ENCODE measurements around the gene TOP3B. TPM values are rescaled to one million over a fixed set of nuclear protein-coding genes. Genes with fewer than 3 reads are reported as not detected.

TOP3B gene
- total RNA-seq, 4 donors from 2014 or later: 12.3 to 27.5 (median 20.4) TPM

DNA sequence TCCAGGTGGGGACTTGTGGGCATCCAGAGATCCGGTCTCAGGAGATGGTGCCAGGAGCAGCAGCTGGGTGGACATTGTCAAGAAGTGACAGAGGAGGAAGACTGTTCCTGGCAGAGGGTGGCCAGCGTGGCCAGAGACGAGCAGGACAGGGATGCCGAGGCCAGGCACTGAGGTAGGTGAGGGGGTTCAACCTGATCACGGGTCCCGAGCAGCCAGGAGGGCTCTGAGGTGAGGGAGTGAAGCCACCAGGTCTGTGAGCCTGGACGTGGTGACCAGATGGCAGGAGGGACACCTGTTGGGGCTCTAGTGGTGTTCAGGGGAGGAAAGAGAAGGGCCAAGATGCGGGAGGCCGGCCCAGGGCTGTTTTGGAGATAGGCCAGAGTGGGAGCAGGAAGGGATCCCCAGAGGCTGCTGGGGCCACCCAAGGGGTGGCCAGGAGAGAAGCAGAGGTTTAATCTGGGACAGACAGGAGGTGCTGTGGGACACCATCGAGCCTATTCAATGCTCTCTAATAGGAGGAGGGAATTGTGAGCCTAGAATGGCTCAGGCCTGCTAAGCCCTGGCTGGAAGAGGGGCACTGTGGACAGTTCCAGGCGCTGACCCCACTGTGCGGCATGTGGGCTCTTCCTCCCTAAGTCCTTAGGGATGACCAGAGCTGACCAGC lies 36.2 kb downstream of the TOP3B start:
- peaks cover 82 to 97% (median 92%) of the 10 kb centered on the region in 4 donors for H3K4me1 ChIP-seq
- no peak for TF ChIP-seq POLR2AphosphoS5 (IDR thresholded peaks at IDR 0.05)
- TF ChIP-seq, protein P1, sequence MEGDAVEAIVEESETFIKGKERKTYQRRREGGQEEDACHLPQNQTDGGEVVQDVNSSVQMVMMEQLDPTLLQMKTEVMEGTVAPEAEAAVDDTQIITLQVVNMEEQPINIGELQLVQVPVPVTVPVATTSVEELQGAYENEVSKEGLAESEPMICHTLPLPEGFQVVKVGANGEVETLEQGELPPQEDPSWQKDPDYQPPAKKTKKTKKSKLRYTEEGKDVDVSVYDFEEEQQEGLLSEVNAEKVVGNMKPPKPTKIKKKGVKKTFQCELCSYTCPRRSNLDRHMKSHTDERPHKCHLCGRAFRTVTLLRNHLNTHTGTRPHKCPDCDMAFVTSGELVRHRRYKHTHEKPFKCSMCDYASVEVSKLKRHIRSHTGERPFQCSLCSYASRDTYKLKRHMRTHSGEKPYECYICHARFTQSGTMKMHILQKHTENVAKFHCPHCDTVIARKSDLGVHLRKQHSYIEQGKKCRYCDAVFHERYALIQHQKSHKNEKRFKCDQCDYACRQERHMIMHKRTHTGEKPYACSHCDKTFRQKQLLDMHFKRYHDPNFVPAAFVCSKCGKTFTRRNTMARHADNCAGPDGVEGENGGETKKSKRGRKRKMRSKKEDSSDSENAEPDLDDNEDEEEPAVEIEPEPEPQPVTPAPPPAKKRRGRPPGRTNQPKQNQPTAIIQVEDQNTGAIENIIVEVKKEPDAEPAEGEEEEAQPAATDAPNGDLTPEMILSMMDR (IDR thresholded peaks at IDR 0.05): no peak
- TF ChIP-seq EP300 (IDR thresholded peaks at IDR 0.05): no peak
- no peak for TF ChIP-seq POLR2A (IDR thresholded peaks at IDR 0.05; ENCODE audit: low read depth)

DNA sequence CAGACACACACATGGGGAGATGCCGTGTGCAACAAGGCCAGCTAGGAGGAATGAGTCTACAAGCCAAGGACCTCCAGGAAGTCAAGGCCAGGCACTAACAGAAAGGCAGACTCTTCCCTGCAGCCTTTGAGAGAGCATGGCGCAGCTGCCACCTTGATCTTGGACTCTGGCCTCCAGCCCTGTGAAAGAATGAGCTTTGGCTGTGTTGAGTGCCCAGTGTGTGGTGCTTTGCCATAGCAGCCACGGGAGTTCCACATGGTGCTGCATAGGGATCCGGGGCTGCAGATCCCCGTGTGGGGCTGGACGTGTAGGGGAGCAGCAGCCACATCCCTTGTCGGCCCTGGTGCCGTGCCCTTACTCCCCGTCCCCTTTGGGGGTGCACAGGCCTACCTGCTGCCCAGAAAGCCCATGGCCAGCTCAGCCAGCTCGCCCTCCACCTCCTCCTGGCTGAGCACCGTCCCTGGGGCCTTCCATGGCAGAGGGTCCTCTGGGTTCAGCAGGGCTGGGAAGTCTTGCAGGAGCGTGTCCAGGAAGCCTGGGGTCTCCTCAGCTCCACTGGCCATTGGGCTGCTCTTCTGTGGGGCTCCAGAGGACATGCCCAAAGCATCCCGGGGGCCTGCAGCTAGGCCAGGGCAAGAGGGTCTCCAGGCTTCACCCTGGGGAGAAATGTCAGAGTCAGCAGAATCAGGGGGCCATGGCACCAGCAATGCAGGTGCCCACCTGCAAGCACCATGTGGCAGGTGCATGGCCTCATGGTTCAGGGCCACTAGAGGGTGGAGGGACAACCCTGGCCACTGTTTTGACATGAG lies 36.9 kb downstream of the TOP3B start:
- 94% methylated on average over 11 of the region's 13 CpGs for WGBS
- Histone ChIP-seq H3K4me1 (peaks cover 84 to 98% (median 92%) of the 10 kb centered on the region in 4 donors), H3K36me3 (peaks cover 13 to 37% (median 31%) of the 10 kb centered on the region in 4 donors), H3K27me3 (no peaks in the 10 kb centered on the region), H3K4me3 (no peak overlapping the region), H3K9me3 (no peaks in the 10 kb centered on the region), H3K27ac (replicated peaks in 1 of 4) (peak overlapping the region; percentile 69 to 98 (median 85))
- intact Hi-C loops (cut with DNase I): no loop called here
- no peak for TF ChIP-seq POLR2AphosphoS5 (IDR thresholded peaks at IDR 0.05)
- TF ChIP-seq, protein P1 (IDR thresholded peaks at IDR 0.05): no peak
- no peak for TF ChIP-seq EP300 (IDR thresholded peaks at IDR 0.05)
- no peak for TF ChIP-seq POLR2A (IDR thresholded peaks at IDR 0.05; ENCODE audit: low read depth)
- DNase-seq (ENCODE audit: extremely low spot score): no peak

More for the DNA sequence above, 36.2 kb downstream of the TOP3B start:
- DNase-seq (ENCODE audit: extremely low spot score): no peak
- H3K9me3 ChIP-seq: no peaks in the 10 kb centered on the region
- H3K27me3 ChIP-seq: no peaks in the 10 kb centered on the region
- no peak overlapping the region for H3K4me3 ChIP-seq
- H3K36me3 ChIP-seq: peaks cover 13 to 34% (median 25%) of the 10 kb centered on the region in 4 donors
- WGBS: 81% methylated on average over 10 of the region's 12 CpGs
- H3K27ac ChIP-seq (replicated peaks in 1 of 4): peak overlapping the region; percentile 69 to 98 (median 74)
- intact Hi-C loops (cut with DNase I): no loop called here

DNA sequence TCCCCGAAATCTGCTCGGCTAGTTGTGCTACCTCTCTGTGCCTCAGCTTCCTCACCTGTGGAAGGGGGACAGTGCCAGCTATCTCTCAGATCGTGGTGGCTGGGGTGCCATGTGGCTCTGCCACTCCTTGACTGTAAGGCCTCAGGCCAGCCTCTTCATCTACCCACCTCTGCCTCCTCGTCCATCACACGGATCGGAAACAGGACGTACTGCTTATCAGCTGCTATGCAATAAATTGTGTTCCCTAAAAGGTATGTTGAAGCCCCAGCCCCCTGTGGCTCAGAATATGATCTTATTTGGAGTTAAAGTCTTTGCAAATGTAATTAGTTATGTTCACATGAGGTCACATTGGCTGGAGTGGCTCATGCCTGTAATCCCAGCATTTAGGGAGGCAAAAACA lies 37.7 kb downstream of the TOP3B start:
- intact Hi-C loops (cut with DNase I): no loop called here
- Histone ChIP-seq H3K27me3 (no peaks in the 10 kb centered on the region), H3K27ac (replicated peaks in 1 of 4) (peak overlapping the region; percentile 92 to 98 (median 94)), H3K9me3 (no peaks in the 10 kb centered on the region), H3K4me1 (peaks cover 90 to 100% (median 94%) of the 10 kb centered on the region in 4 donors), H3K36me3 (peaks cover 13 to 37% (median 31%) of the 10 kb centered on the region in 4 donors), H3K4me3 (no peak overlapping the region)
- DNase-seq (ENCODE audit: extremely low spot score): no peak
- WGBS: 84% methylated on average over 6 of the region's 7 CpGs
- TF ChIP-seq EP300 (IDR thresholded peaks at IDR 0.05): no peak
- TF ChIP-seq, protein P1 (IDR thresholded peaks at IDR 0.05): no peak
- TF ChIP-seq POLR2A (IDR thresholded peaks at IDR 0.05; ENCODE audit: low read depth): no peak
- TF ChIP-seq POLR2AphosphoS5 (IDR thresholded peaks at IDR 0.05): no peak

DNA sequence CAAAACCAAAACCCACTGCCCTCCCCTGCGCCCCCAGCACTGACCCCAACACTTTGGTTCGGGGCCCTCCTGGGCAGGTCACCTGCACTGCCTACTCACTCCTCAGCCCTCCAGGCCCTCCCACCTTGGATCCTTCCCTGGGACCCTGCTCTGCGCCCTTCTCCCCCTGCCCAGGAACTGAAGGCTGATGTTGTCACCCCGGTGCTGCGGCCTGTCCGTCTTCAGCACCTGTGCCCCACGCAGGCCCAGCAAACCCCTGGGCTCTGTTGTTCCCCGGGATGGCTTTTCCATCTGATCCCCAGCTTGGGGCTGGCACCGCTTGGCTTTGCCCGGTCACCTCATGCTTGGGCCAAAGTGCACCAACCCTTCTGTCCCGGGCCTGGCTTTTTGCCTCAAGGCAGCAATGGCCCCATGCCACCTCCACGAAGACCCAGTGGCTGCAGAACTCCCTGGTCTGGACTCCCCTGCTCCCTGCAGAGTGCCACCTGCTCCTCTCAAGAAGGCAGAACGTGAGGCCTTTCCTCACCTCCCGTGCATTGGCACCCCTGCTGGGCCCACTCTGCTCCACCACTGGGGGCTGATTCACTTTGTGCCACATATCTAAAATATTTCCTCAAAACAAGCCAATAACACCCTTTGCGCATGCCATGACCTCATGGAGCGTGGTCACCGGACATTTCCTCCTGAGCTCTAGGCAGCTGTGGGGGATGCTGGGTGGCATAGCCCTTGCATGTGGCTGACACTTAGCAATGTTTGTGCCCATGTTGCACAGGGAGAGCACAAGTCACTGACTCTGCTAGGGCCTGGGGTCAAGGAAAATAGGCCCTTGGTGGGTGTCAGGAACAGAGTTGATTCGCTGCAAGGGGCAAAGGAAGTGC lies 38.8 kb downstream of the TOP3B start:
- DNase-seq (ENCODE audit: extremely low spot score): no peak
- WGBS: 86% methylated on average over 10 of the region's 18 CpGs
- intact Hi-C loops (cut with DNase I): no loop called here
- H3K27ac ChIP-seq (replicated peaks in 1 of 4): peak overlapping the region; percentile 92 to 98 (median 94)
- H3K4me1 ChIP-seq: peaks cover 91 to 100% (median 94%) of the 10 kb centered on the region in 4 donors
- H3K36me3 ChIP-seq: peaks cover 13 to 47% (median 38%) of the 10 kb centered on the region in 4 donors
- no peak overlapping the region for H3K4me3 ChIP-seq
- TF ChIP-seq EP300 (IDR thresholded peaks at IDR 0.05): no peak
- TF ChIP-seq, protein P1 (IDR thresholded peaks at IDR 0.05): no peak
- no peak for TF ChIP-seq POLR2AphosphoS5 (IDR thresholded peaks at IDR 0.05)
- no peak for TF ChIP-seq POLR2A (IDR thresholded peaks at IDR 0.05; ENCODE audit: low read depth)
- H3K9me3 ChIP-seq: no peaks in the 10 kb centered on the region
- H3K27me3 ChIP-seq: no peaks in the 10 kb centered on the region

Measured in esophagus muscularis mucosa (tissue), 4 donors.